OCI-M1 (cell line): Measurements from ENCODE around the gene PTPRC.
A peak's percentile ranks its signal among the peaks of the same experiment; 100 is the strongest.

Experiments used
- DNase-seq: peaks from one replicate; lab custom pipeline; 2025; lab: John Stamatoyannopoulos, UW

The PTPRC gene

DNA sequence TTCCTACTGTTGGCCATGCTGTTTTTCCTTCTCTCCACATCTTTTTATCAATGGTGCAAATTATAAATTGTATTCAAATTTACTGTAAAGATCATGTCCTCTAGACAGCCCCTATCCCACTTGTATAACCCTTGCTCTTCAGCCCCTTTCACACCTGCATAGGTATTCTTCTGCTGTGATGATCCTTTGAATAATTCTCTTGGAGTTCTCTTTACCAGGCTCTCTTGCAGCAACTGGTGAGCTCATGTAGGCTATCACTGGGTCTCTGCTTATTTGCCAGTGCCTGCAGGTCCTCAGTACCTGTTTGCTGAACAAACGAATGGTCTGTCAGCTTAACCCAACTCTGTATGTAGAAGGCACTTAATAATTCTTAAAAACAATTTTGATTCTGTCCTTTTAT is 8.2 kb downstream of the PTPRC start:
- DNase-seq, result no peak

DNA sequence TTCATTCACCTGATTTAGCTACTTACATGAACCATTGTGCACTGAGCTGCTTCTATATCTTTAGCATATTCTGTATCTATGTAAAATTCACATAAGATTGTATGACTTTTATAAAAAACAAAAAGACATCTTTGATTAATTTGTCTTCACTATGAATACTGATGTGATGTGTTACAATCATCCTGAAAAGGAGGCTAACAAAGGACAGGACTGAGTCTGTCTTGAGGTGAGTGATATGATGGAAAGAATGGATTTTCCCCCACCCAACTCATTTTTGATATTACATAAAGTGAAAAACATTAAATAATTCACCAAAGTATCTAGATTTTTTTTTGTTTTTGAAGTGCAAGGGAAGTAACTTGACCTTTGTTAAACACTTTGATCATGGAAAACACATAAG is 9.8 kb downstream of the PTPRC start:
- no peak for DNase-seq

DNA sequence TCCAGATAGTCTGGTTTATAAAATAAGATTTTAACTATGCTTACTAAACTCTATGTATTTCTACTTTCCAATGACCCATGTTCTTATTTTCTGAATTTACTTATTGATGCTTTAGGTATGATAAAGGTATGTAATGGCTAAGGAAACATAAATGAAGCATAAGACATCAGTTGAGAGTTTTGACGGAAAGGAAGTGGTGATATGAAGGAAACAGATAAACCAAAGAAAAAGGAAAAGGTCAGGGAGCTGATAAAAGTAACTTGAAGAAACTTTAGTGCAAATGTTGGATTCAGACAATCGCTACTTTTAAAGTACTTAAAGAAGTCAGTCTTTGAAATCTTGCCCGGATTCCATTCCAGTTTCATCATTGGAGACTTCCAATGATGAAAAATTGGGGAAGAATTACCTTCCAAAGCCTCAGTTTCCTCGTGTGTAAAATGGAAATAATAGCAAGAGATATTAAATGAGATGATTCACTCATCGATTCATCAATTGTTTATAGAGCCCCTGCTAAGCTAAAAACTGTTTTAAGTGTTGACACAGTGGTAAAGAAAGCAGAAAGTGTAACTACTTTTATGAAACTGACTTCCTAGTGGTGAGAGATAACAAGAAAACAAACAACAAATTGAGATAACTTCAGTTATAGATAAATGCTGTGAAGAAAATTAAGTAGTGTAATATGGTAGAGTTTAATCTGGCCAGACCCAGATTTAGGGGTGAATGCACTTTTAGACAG is 10.6 kb downstream of the PTPRC start:
- no peak for DNase-seq

DNA sequence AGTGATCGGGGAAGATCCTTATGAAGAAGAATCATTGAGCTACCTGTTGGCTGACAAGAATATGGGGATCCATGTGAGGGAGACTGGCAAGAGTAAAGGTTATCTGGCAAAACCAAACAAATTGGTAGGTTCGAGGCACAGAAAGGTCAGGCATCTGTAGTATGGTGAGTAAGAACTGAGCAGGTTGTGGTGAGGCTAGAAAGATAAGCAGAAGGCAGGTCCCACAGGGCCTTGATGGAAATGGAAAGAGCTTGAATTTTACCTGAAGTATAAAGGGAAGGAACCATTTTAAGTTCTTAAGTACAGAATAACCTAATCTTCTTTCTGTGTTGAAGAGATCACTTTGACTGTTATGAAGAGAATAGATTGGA is 11.1 kb downstream of the PTPRC start:
- peak; percentile 48 for DNase-seq

DNA sequence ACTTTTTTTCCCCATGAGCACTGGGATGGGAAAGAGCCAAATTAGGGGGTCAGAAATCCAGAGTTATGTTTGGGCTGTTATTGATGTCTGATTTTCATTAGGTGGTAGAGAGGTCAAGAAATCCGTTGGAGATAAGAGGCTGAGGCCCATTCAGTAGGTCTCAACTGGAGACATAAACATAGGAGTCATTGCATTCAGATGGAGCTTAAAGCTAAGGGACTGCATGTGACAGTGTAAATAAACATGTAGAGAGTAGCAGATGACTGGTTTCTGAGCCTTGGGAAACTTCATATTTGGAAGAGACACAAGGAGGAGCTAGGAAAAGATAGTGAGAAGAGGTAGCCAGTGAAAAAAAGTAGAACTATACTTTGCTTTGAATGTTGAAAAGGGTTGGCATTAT is 11.7 kb downstream of the PTPRC start:
- DNase-seq, result peak; percentile 35

DNA sequence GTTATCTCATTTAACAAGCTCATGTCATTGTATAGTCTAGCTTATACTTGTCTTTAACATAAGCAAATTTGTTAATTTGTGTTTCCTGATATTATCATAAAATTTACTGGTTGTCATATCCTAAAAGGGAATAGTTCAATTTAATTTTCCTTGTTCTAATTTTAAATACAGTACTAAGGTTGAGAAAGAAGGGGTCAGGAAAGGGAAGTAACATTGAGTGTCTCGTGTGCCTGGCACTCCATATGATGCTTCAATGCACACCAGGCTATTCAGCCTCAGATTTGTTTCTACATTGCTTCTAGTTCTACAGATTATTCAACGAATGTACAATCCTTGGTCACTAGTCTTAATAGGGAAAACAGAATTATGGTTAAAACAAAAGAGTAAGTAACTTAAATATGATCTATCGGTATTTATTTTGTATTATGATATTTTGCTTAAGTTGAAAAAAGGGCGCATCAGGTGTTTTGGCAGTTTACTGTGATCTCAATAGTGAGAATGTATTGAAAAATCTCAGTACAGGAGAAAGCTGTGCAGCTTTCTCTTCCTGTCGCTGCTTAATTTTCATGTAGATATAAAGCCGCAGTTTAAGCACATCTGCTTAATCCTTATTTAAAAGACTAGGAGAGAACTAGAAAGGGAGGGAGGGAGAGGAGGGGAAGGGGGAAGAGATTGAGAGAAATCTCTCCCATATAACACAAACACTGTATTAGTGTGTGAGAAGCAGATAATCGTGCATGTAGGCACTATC is 13.0 kb downstream of the PTPRC start:
- peak; percentile 50 for DNase-seq

DNA sequence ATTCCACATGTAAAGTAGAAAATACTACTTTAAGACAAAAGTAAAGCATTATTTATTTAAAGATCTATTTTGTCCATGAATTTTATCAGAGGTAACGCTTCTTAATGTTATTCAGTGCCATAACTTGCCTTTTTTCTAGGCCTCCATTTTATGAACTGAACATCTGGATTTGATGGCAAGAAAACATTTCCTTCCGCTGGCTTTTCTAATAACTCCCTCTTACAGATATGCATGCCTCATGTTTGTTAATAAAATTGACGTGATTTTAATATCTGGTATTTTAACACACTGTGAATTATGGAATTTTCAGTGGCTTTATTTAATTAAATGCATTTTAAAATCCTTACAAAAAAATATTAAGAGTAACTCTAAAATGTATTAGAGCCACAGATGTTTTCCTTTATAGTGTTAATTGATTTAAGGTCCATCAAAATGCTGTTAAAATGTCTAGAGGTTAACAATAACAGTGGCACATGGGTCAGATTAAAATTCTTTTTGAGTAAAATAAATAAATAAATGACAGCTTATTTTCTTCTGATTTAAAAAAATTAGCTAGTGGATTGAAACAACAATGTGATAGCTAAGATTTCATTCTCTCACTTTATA is 15.1 kb downstream of the PTPRC start:
- DNase-seq, result no peak

DNA sequence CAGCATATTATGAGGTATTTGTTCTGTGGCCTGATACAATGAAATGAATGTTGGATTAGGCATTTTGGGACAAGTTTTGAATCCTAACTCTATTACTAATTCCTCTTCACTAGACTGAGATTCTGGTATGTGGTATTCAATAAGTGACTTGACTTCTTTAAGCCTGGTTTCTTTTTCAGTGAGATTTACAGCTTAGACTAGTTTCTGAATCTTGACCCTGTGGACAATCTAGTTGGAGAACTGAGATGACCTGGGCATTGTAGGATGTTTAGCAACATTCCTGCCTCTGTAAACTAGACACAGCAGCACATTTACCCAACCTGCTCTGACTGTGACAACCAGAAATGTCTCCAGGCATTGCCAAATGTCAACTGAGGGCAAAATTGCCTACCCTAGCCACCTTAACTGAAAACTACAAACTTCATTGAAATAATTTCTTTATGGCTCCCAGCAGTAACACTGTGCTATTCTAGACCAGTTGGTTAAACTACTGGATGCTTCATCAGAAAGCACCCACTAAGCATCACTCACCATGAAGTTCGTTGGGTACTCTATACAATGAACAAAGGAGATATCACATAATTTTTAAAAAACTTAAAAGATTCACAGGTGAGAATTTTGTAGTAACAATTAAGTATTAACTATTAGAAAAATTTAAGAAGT is 16.8 kb downstream of the PTPRC start:
- peak; percentile 58 for DNase-seq

DNA sequence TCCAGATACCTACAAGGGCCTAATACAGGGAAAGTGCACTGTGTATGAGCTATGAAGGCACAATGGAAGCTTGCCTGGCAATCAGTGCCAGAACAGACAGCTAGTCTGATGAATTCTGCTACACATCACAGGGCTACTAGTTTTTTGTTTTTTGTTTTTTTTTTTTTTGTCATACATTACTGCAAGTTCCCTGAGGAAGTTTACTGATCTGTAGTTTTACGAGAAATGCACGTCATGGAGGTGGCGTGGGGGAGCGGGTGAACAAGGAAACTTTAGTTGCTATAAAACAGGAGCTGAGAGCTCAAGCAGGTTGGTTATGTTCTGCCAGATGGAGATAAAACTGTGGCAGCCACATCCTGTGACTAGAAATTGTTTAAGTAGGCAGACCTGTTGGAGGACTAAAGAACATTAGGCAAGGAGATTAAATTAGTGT is 17.7 kb downstream of the PTPRC start:
- DNase-seq, result peak; percentile 91

DNA sequence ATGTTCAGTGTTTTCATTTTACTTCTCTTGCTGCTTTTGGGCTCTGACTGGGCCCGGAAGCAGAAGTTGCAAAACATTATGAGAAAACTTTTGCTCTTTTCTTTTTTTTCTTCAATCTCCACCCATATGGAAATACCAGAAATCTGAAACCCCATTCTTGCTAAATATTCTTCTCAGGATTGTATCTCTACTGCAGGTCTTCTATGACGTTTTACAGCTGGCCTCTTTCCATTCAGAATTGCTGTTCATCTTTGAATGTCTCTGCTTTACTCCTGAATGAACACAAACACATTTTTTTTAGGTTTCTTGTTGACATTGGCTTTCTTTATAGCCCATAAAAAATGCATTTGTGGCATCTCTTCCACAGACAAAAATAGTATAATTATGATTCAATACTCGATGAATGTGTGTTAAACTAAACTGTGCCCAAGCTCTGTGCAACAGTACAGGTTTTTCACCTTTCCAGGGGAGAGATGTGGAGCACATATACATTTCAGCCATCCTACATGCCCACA is 18.8 kb downstream of the PTPRC start:
- DNase-seq, result peak; percentile 87

DNA sequence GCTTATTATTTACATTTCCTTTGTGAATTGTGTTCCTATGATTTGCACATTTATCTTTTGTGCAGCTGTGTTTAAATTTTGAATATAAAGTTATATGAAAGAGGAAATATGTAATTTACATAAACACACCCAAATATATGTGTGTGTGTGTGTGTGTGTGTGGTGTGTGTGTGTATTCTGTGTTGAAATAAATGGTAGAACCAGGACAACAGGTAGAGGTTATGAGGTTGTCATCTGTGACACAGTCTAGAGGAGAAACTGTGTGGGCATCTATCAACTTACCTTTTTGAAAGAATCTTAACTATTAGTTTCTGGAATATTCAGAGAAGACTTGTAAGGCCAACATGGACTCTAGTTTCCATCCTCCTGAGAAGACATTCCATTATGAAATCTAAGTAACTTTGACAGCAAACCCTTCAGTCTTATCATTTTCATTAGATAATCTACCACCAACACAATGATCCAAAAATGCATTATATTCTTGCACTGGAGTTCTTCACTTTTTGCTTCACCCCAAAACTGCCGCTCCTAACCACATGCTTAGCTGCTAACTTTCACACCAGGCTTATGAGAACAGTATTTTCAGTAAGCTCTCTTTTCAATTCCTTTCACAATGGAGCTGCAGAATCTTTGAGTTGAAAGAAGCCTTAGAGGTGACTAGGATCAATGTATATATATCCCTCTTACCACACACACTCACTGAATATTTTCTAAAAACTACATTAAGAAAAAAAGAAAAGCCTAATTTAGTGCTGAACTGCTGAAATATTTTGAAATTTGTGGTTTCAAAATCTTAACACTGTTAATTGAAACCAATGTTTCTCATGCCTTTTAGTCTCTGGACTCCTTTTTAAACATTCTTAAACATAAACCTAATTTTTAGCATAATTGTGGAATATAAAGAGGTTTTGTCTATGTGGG is 21.8 kb downstream of the PTPRC start:
- peak; percentile 66 for DNase-seq

DNA sequence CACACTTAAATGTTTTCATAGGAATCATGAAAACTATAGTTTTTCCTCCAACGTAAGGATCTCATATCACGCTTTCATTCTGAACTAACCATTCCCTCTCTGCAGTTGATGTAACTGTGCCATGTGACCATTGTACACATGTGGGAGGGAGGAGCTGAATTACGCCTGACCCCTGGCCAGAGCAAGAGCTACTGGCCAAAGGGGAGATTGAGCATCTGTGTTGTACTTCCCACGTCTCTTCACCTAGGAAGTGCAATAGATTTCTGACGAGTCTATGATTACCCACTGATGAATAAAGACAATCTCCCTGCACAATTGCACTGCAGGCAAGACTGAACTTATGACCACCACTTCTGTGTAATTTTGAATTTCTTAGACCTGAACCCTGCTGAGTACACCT is 24.0 kb downstream of the PTPRC start:
- DNase-seq, result peak; percentile 67

DNA sequence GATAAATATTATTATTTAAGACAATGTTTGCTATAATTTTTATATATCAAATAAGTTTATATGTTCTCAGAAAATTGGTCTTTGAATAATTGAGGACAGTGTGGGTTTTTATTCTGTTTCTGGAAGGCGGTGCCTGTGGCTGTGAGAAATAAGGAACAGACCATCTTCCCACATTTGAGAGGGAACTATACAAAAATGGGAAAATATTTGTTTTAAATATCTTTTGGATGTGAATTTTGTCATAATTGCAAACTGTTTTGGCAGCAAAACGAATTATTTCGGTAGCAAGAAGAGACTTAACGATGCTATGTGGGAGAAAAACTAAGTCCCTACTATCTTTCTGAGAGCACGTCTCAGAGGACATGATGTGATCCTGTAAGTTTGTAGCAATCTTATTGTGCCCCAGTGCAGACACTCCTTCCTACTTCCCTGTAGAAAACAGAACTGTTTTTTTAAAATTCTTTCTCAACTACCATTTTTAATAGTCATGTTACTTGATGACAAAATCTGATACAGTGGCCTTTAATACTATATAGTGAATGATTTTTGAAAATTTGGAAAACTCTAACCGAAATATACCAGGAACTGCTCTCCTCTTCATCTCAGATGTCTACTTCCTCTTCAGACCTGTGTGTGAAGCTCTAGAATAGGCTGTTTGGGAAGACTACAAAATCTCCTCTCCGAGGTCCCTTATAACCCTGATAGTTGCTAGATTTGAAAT is 25.4 kb downstream of the PTPRC start:
- peak; percentile 86 for DNase-seq

DNA sequence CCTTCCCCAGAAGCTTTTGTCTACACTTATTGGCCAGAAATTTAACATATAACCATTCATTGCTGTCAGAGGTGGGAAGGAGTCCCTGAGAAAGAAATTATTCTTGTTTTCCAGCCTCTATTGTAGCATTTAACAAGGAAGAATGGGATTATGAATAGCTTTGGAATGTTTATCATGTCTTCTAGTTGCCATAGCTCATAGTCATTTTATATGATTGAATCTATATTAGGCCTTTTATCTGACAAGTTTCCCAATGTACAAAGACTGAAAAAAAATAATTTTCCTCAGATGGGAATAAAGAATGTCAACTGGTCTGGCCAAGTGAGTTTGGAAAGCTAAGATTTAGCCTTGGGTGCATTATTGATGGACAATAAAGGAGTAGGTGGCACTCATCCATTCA is 28.3 kb downstream of the PTPRC start:
- DNase-seq, result no peak

DNA sequence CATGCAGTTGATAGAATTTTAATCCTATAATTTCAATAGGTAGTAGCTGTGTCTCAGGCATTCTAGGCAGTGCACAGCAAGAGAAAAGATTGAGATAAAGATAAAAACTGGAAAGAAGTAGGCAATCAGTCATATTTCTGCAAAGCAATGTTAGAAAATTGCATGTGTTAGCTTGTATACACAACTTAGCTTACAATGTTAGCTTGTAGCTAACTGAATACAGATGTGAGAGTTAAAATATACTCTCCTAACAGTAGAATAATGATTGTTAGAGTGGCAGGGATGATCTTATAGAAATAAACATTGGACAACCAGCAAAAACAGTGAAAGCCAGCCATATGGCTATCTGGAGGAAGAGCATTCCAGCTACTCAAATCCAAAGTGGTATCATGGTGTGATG is 29.0 kb downstream of the PTPRC start:
- no peak for DNase-seq

DNA sequence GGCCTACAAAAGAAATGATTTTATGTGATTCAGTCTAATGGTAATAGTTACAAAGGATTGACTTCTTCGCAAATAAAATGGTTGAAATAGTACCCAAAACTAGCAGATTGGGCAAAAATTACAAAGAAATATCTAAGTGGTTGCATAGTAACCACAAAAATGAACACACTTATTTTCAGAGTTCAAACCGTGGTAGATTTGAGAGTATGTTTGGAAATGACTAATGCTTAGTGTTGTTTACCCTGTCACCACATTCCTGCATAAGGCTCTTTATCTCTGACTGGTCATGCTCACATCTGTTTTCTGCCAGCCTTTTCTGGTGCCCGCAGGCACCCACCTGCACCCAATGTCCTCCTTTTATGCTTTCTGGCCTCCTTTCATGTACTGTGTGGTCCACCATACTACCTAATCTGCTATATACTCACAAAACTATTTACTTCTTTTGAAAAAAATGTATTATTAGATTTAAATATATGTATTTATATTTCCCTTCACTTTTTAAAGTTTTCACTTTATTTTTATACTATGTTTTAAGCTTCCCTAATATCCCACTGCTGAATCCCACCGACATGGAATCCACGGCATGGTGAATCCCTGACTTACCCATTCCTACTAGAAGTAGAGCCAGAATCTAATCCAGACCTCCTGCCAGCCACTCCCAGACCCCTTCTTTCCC is 30.3 kb downstream of the PTPRC start:
- peak; percentile 86 for DNase-seq

DNA sequence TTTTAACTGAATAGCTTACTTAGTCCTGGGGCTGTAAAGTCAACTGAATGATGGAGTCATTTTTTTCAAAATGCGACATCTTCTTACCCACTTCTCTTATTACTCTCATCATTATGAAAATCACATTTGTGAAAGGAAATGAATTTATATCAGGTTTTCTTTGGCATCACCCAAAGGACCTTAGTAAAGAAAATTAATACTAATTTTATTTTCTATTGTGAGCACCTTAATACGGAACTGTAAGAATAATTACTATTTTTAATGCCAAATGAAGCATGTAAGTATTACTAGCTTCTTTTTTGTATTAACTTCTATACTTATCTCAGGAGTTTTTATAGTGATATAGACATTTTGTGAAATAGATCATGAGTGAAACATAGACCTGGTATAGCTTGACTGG is 30.9 kb downstream of the PTPRC start:
- no peak for DNase-seq

DNA sequence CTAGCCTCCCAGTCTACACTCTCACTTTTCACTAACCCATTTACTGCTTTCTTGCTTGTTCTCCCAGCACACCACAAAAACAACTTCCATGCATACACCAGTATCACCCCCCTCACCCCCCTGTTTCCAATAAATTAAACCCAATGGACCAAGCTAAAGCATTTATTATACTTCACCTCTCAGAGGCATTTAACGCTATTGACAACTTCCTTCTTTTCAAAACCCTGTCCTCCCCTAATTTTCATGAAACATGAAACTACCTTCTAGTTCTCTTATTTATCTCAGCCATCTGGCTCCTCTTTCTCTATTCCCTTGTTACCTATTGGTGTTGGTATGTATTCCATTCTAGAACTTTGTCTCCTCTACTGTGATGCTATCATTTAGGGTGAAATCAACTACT is 32.3 kb downstream of the PTPRC start:
- DNase-seq, result peak; percentile 76

DNA sequence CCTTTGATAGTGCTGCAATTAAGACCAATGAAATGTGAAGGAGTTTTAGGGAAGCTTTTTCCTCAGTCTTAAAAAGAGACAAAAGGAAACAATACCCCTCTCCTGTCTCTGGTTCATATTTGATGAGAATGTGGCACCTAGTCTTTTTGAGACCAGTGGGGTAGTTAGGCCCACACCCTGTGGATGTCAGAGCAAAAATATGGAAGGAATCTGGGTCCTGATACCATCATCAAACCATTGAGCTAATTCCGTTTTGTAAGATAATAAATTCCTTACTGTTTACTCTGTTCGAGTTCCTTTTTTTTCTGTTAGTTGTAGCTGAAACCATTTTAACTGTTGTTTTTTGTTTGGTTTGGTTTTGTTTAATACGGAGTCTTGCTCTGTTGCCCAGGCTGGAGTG is 33.3 kb downstream of the PTPRC start:
- DNase-seq, result no peak

DNA sequence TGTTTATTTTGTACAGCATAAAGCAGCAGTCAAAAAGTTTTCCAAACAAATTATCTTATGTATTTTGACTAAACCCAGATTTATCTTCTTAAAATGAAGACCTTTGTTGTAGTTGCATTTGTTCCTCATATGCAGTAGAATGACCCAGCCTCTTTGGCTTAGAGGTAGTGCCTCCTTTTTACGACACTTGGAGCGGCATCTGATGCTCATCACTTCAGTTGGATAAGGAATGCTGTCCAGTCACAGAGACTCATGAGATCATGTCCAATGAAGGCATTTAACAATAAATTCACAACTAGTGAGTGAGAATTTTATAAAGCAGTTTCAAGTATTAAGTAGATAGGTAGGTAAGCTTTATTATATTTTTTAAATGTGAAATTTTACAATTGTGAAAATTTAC is 35.2 kb downstream of the PTPRC start:
- no peak for DNase-seq
